GM23338 (cell line): ENCODE measurements around the gene OR4D1.

Experiments used
- EZH2 ChIP-seq: fragments of 200-600 bp; sonication (generic); IDR thresholded peaks from one replicate; pipeline ENCODE4 v1.8.0; 2017; ENCODE audit warnings: antibody characterized with exemption, mild to moderate bottlenecking, low read depth; ENCODE audit not compliant: unreplicated experiment
- POLR2AphosphoS5 ChIP-seq: IDR thresholded peaks from 2 replicates; pipeline ENCODE4 v1.6.1; 2016; ENCODE audit warnings: antibody characterized with exemption, low read depth
- REST ChIP-seq: IDR thresholded peaks from one replicate; pipeline ENCODE4 v1.6.1; 2018; ENCODE audit warnings: antibody characterized with exemption; ENCODE audit not compliant: unreplicated experiment
- TF ChIP-seq, protein P1 (sequence below), 2 experiments: fragments of 200-600 bp in 1 of 2; sonication (generic) in 1 of 2; conservative IDR thresholded peaks; 2 replicates each; pipeline versions ENCODE4 v1.5.1 to v1.6.1; 2016 to 2017; ENCODE audit warnings: antibody characterized with exemption in 2 of 2, low read depth in 2 of 2, mild to moderate bottlenecking in 2 of 2, moderate library complexity in 1 of 2
- TF ChIP-seq, protein P2 (sequence below): fragments of 250-450 bp; sonication (Bioruptor Pico); IDR thresholded peaks from 2 replicates; pipeline ENCODE4 v1.5.0; 2020; ENCODE audit warnings: mild to moderate bottlenecking, moderate library complexity

DNA sequence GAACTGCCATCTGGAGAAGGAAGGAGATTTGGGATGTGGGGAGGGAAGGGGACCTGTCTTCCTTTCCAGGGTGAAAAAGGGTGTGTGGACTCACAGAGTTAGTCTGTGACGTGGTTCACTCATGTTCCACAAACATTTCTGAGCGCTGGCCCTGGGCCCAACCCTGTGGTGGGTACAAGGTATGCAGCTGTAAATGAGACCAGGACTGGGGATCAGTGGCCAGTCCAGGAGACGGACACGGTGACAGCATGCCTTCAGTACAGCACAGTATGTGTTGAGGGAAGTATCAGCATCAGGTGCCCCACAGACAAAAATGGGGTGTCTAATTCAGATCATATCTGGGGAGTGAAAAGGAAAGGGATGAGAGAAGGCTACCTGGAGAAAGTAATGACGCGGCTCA is 38.9 kb downstream of the OR4D1 start:
- TF ChIP-seq, protein P1, sequence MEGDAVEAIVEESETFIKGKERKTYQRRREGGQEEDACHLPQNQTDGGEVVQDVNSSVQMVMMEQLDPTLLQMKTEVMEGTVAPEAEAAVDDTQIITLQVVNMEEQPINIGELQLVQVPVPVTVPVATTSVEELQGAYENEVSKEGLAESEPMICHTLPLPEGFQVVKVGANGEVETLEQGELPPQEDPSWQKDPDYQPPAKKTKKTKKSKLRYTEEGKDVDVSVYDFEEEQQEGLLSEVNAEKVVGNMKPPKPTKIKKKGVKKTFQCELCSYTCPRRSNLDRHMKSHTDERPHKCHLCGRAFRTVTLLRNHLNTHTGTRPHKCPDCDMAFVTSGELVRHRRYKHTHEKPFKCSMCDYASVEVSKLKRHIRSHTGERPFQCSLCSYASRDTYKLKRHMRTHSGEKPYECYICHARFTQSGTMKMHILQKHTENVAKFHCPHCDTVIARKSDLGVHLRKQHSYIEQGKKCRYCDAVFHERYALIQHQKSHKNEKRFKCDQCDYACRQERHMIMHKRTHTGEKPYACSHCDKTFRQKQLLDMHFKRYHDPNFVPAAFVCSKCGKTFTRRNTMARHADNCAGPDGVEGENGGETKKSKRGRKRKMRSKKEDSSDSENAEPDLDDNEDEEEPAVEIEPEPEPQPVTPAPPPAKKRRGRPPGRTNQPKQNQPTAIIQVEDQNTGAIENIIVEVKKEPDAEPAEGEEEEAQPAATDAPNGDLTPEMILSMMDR (conservative IDR thresholded peaks at IDR 0.05; ENCODE audit: low read depth in 2 of 2), result no peak
- TF ChIP-seq, protein P2, sequence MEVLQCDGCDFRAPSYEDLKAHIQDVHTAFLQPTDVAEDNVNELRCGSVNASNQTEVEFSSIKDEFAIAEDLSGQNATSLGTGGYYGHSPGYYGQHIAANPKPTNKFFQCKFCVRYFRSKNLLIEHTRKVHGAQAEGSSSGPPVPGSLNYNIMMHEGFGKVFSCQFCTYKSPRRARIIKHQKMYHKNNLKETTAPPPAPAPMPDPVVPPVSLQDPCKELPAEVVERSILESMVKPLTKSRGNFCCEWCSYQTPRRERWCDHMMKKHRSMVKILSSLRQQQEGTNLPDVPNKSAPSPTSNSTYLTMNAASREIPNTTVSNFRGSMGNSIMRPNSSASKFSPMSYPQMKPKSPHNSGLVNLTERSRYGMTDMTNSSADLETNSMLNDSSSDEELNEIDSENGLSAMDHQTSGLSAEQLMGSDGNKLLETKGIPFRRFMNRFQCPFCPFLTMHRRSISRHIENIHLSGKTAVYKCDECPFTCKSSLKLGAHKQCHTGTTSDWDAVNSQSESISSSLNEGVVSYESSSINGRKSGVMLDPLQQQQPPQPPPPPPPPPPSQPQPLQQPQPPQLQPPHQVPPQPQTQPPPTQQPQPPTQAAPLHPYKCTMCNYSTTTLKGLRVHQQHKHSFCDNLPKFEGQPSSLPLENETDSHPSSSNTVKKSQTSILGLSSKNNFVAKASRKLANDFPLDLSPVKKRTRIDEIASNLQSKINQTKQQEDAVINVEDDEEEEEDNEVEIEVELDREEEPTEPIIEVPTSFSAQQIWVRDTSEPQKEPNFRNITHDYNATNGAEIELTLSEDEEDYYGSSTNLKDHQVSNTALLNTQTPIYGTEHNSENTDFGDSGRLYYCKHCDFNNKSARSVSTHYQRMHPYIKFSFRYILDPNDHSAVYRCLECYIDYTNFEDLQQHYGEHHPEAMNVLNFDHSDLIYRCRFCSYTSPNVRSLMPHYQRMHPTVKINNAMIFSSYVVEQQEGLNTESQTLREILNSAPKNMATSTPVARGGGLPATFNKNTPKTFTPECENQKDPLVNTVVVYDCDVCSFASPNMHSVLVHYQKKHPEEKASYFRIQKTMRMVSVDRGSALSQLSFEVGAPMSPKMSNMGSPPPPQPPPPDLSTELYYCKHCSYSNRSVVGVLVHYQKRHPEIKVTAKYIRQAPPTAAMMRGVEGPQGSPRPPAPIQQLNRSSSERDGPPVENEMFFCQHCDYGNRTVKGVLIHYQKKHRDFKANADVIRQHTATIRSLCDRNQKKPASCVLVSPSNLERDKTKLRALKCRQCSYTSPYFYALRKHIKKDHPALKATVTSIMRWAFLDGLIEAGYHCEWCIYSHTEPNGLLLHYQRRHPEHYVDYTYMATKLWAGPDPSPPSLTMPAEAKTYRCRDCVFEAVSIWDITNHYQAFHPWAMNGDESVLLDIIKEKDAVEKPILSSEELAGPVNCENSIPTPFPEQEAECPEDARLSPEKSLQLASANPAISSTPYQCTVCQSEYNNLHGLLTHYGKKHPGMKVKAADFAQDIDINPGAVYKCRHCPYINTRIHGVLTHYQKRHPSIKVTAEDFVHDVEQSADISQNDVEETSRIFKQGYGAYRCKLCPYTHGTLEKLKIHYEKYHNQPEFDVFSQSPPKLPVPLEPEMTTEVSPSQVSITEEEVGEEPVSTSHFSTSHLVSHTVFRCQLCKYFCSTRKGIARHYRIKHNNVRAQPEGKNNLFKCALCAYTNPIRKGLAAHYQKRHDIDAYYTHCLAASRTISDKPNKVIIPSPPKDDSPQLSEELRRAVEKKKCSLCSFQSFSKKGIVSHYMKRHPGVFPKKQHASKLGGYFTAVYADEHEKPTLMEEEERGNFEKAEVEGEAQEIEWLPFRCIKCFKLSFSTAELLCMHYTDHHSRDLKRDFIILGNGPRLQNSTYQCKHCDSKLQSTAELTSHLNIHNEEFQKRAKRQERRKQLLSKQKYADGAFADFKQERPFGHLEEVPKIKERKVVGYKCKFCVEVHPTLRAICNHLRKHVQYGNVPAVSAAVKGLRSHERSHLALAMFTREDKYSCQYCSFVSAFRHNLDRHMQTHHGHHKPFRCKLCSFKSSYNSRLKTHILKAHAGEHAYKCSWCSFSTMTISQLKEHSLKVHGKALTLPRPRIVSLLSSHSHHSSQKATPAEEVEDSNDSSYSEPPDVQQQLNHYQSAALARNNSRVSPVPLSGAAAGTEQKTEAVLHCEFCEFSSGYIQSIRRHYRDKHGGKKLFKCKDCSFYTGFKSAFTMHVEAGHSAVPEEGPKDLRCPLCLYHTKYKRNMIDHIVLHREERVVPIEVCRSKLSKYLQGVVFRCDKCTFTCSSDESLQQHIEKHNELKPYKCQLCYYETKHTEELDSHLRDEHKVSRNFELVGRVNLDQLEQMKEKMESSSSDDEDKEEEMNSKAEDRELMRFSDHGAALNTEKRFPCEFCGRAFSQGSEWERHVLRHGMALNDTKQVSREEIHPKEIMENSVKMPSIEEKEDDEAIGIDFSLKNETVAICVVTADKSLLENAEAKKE (CRISPR knock-in tag), result no peak
- TF ChIP-seq POLR2AphosphoS5, result no peak
- no peak for TF ChIP-seq EZH2
- TF ChIP-seq REST, result no peak
